Prostate gland (tissue), 2 donors: ENCODE measurements around the gene BUD31. TPM values are rescaled to one million over a fixed set of nuclear protein-coding genes. Genes with fewer than 3 reads are reported as not detected.

Experiments used
- DNase-seq: peaks from one replicate; pipeline ENCODE4 v3.0.0-alpha.2; 2019; ENCODE audit warnings: low spot score
- H3K27ac ChIP-seq, 2 donors: fragments of 200-600 bp; sonication (generic); 2 replicates each; pipeline ENCODE4 v1.5.1; 2017 to 2019
- H3K27me3 ChIP-seq: fragments of 200-600 bp; sonication (generic); replicated peaks from 2 replicates; pipeline ENCODE4 v1.5.1; 2019; ENCODE audit not compliant: insufficient read depth
- H3K36me3 ChIP-seq, 2 donors: fragments of 200-600 bp; sonication (generic); 1 replicate in 1 of 2; 2 replicates in 1 of 2; pipeline versions ENCODE4 v1.5.1 to v1.8.1; 2017 to 2019
- H3K4me1 ChIP-seq: fragments of 200-600 bp; sonication (generic); replicated peaks from 2 replicates; pipeline ENCODE4 v1.5.1; 2019
- H3K4me3 ChIP-seq, 2 donors: fragments of 200-600 bp; sonication (generic); 2 replicates each; pipeline ENCODE4 v1.5.1; 2017 to 2019
- H3K9me3 ChIP-seq: fragments of 200-600 bp; sonication (generic); 2 replicates; pipeline ENCODE4 v1.5.1; 2017
- POLR2A ChIP-seq: fragments of 450-650 bp; IDR thresholded peaks from one replicate; pipeline ENCODE4 v1.6.1; 2016; ENCODE audit warnings: antibody characterized with exemption, mild to moderate bottlenecking
- POLR2AphosphoS5 ChIP-seq: sonication (generic); formaldehyde crosslinking; IDR thresholded peaks from one replicate; pipeline ENCODE4 v1.6.1; 2017; ENCODE audit warnings: antibody characterized with exemption
- WGBS: methylation state at CpG from one replicate; pipeline ENCODE4 v1.1.5; 2018; 5-methylcytosine and 5-hydroxymethylcytosine counted together
- intact Hi-C: fragments of 100-400 bp; cut with DNase I; formaldehyde crosslinking; loops from one replicate; pipeline ENCODE4 v1.14.2; 2022
- total RNA-seq, 2 donors: library from RNA; depleted of rRNA; stranded (reverse); fragments of >200 nt; gene quantifications; one replicate each; pipeline ENCODE4 v1.1.0, GENCODE V29; 2016
- TF ChIP-seq, protein P1 (sequence below), 4 experiments: fragments of 200-600 bp in 2 of 4; fragments of 450-650 bp in 2 of 4; sonication (generic) in 2 of 4; IDR thresholded peaks; 1 replicate in 3 of 4; 2 replicates in 1 of 4; pipeline ENCODE4 v1.5.1; 2016 to 2019; ENCODE audit warnings: antibody characterized with exemption in 4 of 4, mild to moderate bottlenecking in 2 of 4, moderate library complexity in 2 of 4

The BUD31 gene
- total RNA-seq, 2 donors from 2014 or later: 73.8 to 78.3 TPM

DNA sequence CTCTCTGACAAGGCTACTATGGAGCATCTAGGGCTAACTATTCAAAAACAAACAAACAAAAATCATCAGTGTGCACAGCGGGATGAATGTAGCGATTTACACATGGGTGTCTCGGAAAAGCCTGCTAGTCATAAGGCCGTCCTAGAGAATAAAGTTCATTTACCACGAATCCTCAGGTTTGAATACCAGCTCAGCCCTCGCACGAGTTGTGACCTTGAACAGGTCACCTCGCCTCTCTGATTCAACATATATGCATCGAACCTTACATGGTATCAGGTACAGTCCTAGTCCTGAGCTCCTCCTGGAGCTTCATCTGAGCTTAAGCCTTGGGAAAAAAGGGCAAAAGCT, 56.6 kb downstream of the BUD31 start:
- Histone ChIP-seq H3K27ac (peak overlapping the region; percentile 85 to 89), H3K9me3 (no peaks in the 10 kb centered on the region), H3K4me3 (peak overlapping the region; percentile 78 to 97), H3K4me1 (peaks cover 12% of the 10 kb centered on the region), H3K36me3 (no peaks in the 10 kb centered on the region), H3K27me3 (no peaks in the 10 kb centered on the region)
- DNase-seq: no peak
- 5% methylated on average over 9 of the region's 9 CpGs for WGBS
- TF ChIP-seq, protein P1, sequence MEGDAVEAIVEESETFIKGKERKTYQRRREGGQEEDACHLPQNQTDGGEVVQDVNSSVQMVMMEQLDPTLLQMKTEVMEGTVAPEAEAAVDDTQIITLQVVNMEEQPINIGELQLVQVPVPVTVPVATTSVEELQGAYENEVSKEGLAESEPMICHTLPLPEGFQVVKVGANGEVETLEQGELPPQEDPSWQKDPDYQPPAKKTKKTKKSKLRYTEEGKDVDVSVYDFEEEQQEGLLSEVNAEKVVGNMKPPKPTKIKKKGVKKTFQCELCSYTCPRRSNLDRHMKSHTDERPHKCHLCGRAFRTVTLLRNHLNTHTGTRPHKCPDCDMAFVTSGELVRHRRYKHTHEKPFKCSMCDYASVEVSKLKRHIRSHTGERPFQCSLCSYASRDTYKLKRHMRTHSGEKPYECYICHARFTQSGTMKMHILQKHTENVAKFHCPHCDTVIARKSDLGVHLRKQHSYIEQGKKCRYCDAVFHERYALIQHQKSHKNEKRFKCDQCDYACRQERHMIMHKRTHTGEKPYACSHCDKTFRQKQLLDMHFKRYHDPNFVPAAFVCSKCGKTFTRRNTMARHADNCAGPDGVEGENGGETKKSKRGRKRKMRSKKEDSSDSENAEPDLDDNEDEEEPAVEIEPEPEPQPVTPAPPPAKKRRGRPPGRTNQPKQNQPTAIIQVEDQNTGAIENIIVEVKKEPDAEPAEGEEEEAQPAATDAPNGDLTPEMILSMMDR (IDR thresholded peaks at IDR 0.05): no peak
- TF ChIP-seq POLR2AphosphoS5: no peak
- TF ChIP-seq POLR2A: no peak
- intact Hi-C loops: no loop called here

DNA sequence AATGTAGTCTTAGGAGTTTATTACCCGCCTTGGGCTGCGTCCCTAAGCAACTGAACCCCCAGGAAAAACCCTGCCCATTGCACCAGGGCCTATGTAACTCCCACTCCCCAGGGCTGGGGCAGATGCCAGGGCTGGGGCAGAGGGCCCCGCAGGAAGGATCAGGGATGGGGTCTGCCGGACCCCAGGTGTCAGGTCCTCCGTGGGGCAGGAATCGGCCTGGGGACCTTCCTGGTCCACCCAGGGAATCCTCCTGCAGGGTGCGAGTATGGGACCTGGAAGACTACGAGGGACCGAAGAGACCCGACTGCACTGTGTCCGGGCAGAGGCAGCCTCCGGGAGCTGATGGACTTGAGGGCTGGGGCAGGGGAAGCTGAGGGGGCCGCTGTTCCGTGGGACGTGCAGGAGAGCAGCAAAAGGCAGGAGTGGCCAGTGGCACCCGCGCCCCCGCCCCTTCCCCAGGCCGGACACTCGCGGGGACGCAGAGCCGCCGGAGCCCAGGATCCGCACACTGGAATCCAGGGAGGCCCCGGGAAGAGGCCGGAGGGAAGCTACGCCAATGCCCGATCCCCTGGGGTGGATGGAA, 59.7 kb downstream of the BUD31 start:
- TF ChIP-seq, protein P1 (IDR thresholded peaks at IDR 0.05): no peak
- no peak for TF ChIP-seq POLR2A
- TF ChIP-seq POLR2AphosphoS5: no peak

More for the DNA sequence above, 59.7 kb downstream of the BUD31 start:
- no peak overlapping the region for H3K4me3 ChIP-seq
- no peaks in the 10 kb centered on the region for H3K27me3 ChIP-seq
- no peak overlapping the region for H3K27ac ChIP-seq
- 85% methylated on average over 29 of the region's 29 CpGs for WGBS
- no peaks in the 10 kb centered on the region for H3K36me3 ChIP-seq
- peaks cover 10% of the 10 kb centered on the region for H3K4me1 ChIP-seq
- DNase-seq: no peak
- intact Hi-C loops: no loop called here
- no peaks in the 10 kb centered on the region for H3K9me3 ChIP-seq

Other genes starting within 250 kb of the BUD31 start
- gene KPNA7, start 200.9 kb upstream of the BUD31 start, total RNA-seq: under 1 TPM in 1 of 2 donors, not detected in 1; 0.91 TPM
- under 1 TPM in 1 of 2 donors, not detected in 1; 0.97 TPM for gene MYH16, start 136.1 kb upstream of the BUD31 start, total RNA-seq
- gene ARPC1A, start 83.1 kb upstream of the BUD31 start, total RNA-seq: 100 to 1,000 TPM; 119 to 136 TPM
- 10 to 100 TPM; 85.4 to 86.5 TPM for gene ARPC1B, start 34.2 kb upstream of the BUD31 start, total RNA-seq
- 100 to 1,000 TPM in 1 of 2 donors, 10 to 100 TPM in 1; 98.6 to 103 TPM for gene PDAP1, start 372 bp upstream of the BUD31 start, total RNA-seq
- gene PTCD1, start 29.8 kb downstream of the BUD31 start, total RNA-seq: 10 to 100 TPM in 1 of 2 donors, 1 to 10 TPM in 1; 9.1 to 11.8 TPM
- 10 to 100 TPM; 40.4 to 97.4 TPM for gene CPSF4, start 30.0 kb downstream of the BUD31 start, total RNA-seq
- gene ATP5MF, start 57.2 kb downstream of the BUD31 start, total RNA-seq: 100 to 1,000 TPM; 797 to 850 TPM
- 10 to 100 TPM; 20.6 to 25.2 TPM for gene ZNF789, start 63.9 kb downstream of the BUD31 start, total RNA-seq
- gene ZNF394, start 91.3 kb downstream of the BUD31 start, total RNA-seq: 10 to 100 TPM; 37.4 to 37.8 TPM
- 10 to 100 TPM in 1 of 2 donors, 1 to 10 TPM in 1; 7.8 to 13.2 TPM for gene ZKSCAN5, start 95.7 kb downstream of the BUD31 start, total RNA-seq
- 10 to 100 TPM in 1 of 2 donors, 1 to 10 TPM in 1; 5.5 to 11.2 TPM for gene FAM200A, start 143.1 kb downstream of the BUD31 start, total RNA-seq
- gene ZNF655, start 149.7 kb downstream of the BUD31 start, total RNA-seq: 100 to 1,000 TPM in 1 of 2 donors, 10 to 100 TPM in 1; 79.7 to 112 TPM
- 10 to 100 TPM in 1 of 2 donors, not detected in 1; 23.5 TPM for gene TMEM225B, start 189.3 kb downstream of the BUD31 start, total RNA-seq
- 10 to 100 TPM; 20.1 to 28.0 TPM for gene ZSCAN25, start 208.0 kb downstream of the BUD31 start, total RNA-seq